Kidney epithelial cell (primary cell): ENCODE data around the gene TMEM26. TPM values are rescaled to one million over a fixed set of nuclear protein-coding genes. Genes with fewer than 3 reads are reported as not detected.

Experiments used
- DNase-seq: peaks from one replicate; pipeline ENCODE4 v3.0.0-alpha.2; 2010; ENCODE audit warnings: low read depth
- H3K27me3 ChIP-seq: 2 replicates; pipeline ENCODE4 v1.6.0; 2011; ENCODE audit warnings: low read length; ENCODE audit not compliant: control insufficient read depth, insufficient read depth
- H3K36me3 ChIP-seq: 2 replicates; pipeline ENCODE4 v1.5.1; 2011; ENCODE audit warnings: low read length; ENCODE audit not compliant: control insufficient read depth, insufficient read depth
- H3K4me3 ChIP-seq: 2 replicates; pipeline ENCODE4 v1.5.1; 2011; ENCODE audit warnings: low read depth, mild to moderate bottlenecking, control low read depth, low read length
- CTCF ChIP-seq: IDR thresholded peaks from 2 replicates; pipeline ENCODE4 v1.5.1; 2011; ENCODE audit warnings: mild to moderate bottlenecking, moderate library complexity, low read length, control low read depth, inconsistent platforms; ENCODE audit not compliant: insufficient read depth, poor library complexity, severe bottlenecking
- total RNA-seq: library from RNA; depleted of rRNA; stranded (reverse); fragments of >200 nt; gene quantifications from 2 replicates; pipeline ENCODE4 v1.2.3, GENCODE V29; 2015

Gene TMEM26
- total RNA-seq, 1 donor from 2014 or later = 0.33 TPM

- no peak for TF ChIP-seq CTCF
- Histone ChIP-seq H3K4me3 (no peak overlapping the region), H3K27me3 (peaks cover 13% of the 10 kb centered on the region), H3K36me3 (no peaks in the 10 kb centered on the region)
- DNase-seq = no peak
Observed at GRCh38 chr10:61455656-61456055, 2.5 kb upstream of the TMEM26 start.

- H3K27me3 ChIP-seq = peaks cover 13% of the 10 kb centered on the region
- H3K4me3 ChIP-seq = no peak overlapping the region
Observed at GRCh38 chr10:61454541-61454940, 1.4 kb upstream of the TMEM26 start.

GRCh38 chr10:61452151-61452651, 980 bp downstream of the TMEM26 start:
- peaks cover 13% of the 10 kb centered on the region for H3K27me3 ChIP-seq

More at GRCh38 chr10:61454541-61454940, 1.4 kb upstream of the TMEM26 start:
- DNase-seq = no peak
- TF ChIP-seq CTCF = no peak
- H3K36me3 ChIP-seq = no peaks in the 10 kb centered on the region

GRCh38 chr10:61451357-61451756, 1.8 kb downstream of the TMEM26 start:
- H3K36me3 ChIP-seq = no peaks in the 10 kb centered on the region
- H3K27me3 ChIP-seq = peaks cover 13% of the 10 kb centered on the region
- no peak overlapping the region for H3K4me3 ChIP-seq
- no peak for TF ChIP-seq CTCF
- DNase-seq = no peak

More at GRCh38 chr10:61452151-61452651, 980 bp downstream of the TMEM26 start:
- no peaks in the 10 kb centered on the region for H3K36me3 ChIP-seq
- DNase-seq = no peak
- peak overlapping the region; percentile 61 for H3K4me3 ChIP-seq
- no peak for TF ChIP-seq CTCF

- TF ChIP-seq CTCF = no peak
- Histone ChIP-seq H3K4me3 (no peak overlapping the region), H3K36me3 (no peaks in the 10 kb centered on the region), H3K27me3 (peaks cover 13% of the 10 kb centered on the region)
- DNase-seq = no peak
Observed at GRCh38 chr10:61448841-61449600, 4.2 kb downstream of the TMEM26 start.
